Measurements from ENCODE around the gene BANP.

Gene BANP

DNA sequence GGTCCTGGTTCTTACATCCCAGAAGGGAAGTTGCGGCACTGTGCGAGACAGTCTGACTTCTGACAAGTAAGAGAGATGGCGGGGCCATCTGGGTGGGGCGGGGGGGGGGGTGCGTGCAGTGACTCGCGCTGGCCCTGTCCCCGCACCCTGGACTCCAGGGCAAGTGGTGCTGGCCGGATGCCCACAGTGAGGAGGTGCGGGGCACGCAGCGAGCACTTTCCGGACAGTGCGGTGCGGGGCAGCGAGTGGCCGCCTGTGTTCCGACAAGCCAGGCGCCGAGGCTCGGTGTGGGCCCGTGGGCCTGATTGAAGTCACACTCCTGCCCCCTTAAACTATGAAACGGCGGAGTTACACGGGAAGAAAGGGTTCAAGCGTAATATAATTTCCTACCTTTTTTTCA is 106.4 kb downstream of the BANP start:
- no peak overlapping the region for H3K4me3 ChIP-seq (ENCODE audit: low read depth, low read length)
- no peak overlapping the region for H3K9ac ChIP-seq (ENCODE audit: low read depth, low read length)
- no peaks in the 10 kb centered on the region for H3K4me1 ChIP-seq (ENCODE audit: control insufficient read depth, insufficient read depth, low read length)
- no peaks in the 10 kb centered on the region for H3K27me3 ChIP-seq (ENCODE audit: control insufficient read depth, insufficient read depth, low read length)
- H3K9me3 ChIP-seq (ENCODE audit: control insufficient read depth, insufficient read depth, low read length), result no peaks in the 10 kb centered on the region
- peaks cover 10% of the 10 kb centered on the region for H3K36me3 ChIP-seq (ENCODE audit: control insufficient read depth, insufficient read depth, low read length)

GRCh38 chr16:88058136-88058535 is 106.9 kb downstream of the BANP start:
- Histone ChIP-seq H3K36me3 (ENCODE audit: control insufficient read depth, insufficient read depth, low read length) (peaks cover 10% of the 10 kb centered on the region), H3K4me3 (ENCODE audit: low read depth, low read length) (no peak overlapping the region), H3K9me3 (ENCODE audit: control insufficient read depth, insufficient read depth, low read length) (no peaks in the 10 kb centered on the region), H3K27me3 (ENCODE audit: control insufficient read depth, insufficient read depth, low read length) (no peaks in the 10 kb centered on the region), H3K9ac (ENCODE audit: low read depth, low read length) (no peak overlapping the region), H3K4me1 (ENCODE audit: control insufficient read depth, insufficient read depth, low read length) (no peaks in the 10 kb centered on the region)

DNA sequence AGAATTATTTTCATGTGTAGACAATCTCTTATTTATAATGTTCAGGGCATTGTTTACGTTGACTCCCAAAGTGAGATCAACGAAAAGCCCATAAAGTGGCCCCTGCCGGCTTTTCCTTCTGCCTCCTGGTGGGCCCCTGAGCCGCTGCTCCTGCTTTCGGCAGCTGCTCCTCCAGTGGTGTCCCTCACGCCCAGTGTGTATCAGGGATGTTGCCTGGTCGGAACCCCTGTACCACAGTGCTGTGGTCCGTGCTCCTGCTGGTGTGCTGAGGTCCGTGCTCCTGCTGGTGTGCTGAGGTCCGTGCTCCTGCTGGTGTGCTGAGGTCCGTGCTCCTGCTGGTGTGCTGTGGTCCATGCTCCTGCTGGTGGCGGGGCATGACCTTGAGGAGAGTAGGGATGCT is 107.6 kb downstream of the BANP start:
- H3K4me3 ChIP-seq (ENCODE audit: low read depth, low read length), result no peak overlapping the region
- H3K9me3 ChIP-seq (ENCODE audit: control insufficient read depth, insufficient read depth, low read length), result no peaks in the 10 kb centered on the region
- no peaks in the 10 kb centered on the region for H3K27me3 ChIP-seq (ENCODE audit: control insufficient read depth, insufficient read depth, low read length)
- H3K36me3 ChIP-seq (ENCODE audit: control insufficient read depth, insufficient read depth, low read length), result peaks cover 15% of the 10 kb centered on the region
- H3K9ac ChIP-seq (ENCODE audit: low read depth, low read length), result no peak overlapping the region
- no peaks in the 10 kb centered on the region for H3K4me1 ChIP-seq (ENCODE audit: control insufficient read depth, insufficient read depth, low read length)

- Histone ChIP-seq H3K36me3 (ENCODE audit: control insufficient read depth, insufficient read depth, low read length) (peaks cover 15% of the 10 kb centered on the region), H3K27me3 (ENCODE audit: control insufficient read depth, insufficient read depth, low read length) (no peaks in the 10 kb centered on the region), H3K9ac (ENCODE audit: low read depth, low read length) (no peak overlapping the region), H3K4me3 (ENCODE audit: low read depth, low read length) (no peak overlapping the region), H3K9me3 (ENCODE audit: control insufficient read depth, insufficient read depth, low read length) (no peaks in the 10 kb centered on the region), H3K4me1 (ENCODE audit: control insufficient read depth, insufficient read depth, low read length) (no peaks in the 10 kb centered on the region)
These were observed 108.6 kb downstream of the BANP start for GRCh38 chr16:88059701-88060386.

- no peaks in the 10 kb centered on the region for H3K27me3 ChIP-seq (ENCODE audit: control insufficient read depth, insufficient read depth, low read length)
- no peak overlapping the region for H3K9ac ChIP-seq (ENCODE audit: low read depth, low read length)
- H3K9me3 ChIP-seq (ENCODE audit: control insufficient read depth, insufficient read depth, low read length), result no peaks in the 10 kb centered on the region
- peaks cover 15% of the 10 kb centered on the region for H3K36me3 ChIP-seq (ENCODE audit: control insufficient read depth, insufficient read depth, low read length)
- no peak overlapping the region for H3K4me3 ChIP-seq (ENCODE audit: low read depth, low read length)
- no peaks in the 10 kb centered on the region for H3K4me1 ChIP-seq (ENCODE audit: control insufficient read depth, insufficient read depth, low read length)
These were observed 109.4 kb downstream of the BANP start for GRCh38 chr16:88060524-88061219.

DNA sequence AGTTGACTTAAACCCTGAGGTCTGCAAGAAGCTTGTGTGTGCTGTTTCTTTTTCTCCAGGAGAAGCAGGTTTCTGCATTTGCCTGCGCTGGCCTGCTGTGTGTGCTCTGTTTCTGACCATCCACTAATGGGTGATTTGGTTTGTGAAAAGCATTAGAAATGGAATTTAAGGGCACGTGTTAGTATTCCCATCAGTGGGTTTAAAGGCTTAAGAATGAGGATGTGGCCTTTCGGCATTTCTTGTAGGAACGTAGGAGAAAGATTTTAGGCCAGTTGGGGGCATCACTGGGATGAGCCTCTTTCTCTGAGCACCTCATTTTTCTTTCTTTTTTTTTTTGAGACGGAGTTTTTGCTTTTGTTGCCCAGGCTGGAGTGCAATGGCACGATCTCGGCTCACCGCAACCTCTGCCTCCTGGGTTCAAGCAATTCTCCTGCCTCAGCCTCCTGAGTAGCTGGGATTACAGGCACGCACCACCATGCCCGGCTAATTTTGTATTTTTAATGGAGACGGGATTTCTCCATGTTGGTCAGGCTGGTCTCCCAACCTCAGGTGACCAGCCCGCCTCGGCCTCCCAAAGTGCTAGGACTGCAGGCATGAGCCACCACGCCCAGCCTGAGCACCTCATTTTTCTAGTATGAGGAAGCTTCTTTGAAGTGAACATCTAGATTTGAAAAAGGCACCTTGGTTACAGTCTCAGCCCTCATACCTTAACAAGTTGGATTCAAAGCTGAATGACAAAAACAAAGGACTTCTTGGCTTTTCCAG is 110.3 kb downstream of the BANP start:
- Histone ChIP-seq H3K36me3 (ENCODE audit: control insufficient read depth, insufficient read depth, low read length) (peaks cover 15% of the 10 kb centered on the region), H3K4me1 (ENCODE audit: control insufficient read depth, insufficient read depth, low read length) (no peaks in the 10 kb centered on the region), H3K9me3 (ENCODE audit: control insufficient read depth, insufficient read depth, low read length) (no peaks in the 10 kb centered on the region), H3K4me3 (ENCODE audit: low read depth, low read length) (no peak overlapping the region), H3K9ac (ENCODE audit: low read depth, low read length) (no peak overlapping the region), H3K27me3 (ENCODE audit: control insufficient read depth, insufficient read depth, low read length) (no peaks in the 10 kb centered on the region)

GRCh38 chr16:88062341-88063210 is 111.3 kb downstream of the BANP start:
- Histone ChIP-seq H3K4me1 (ENCODE audit: control insufficient read depth, insufficient read depth, low read length) (no peaks in the 10 kb centered on the region), H3K9ac (ENCODE audit: low read depth, low read length) (no peak overlapping the region), H3K9me3 (ENCODE audit: control insufficient read depth, insufficient read depth, low read length) (no peaks in the 10 kb centered on the region), H3K27me3 (ENCODE audit: control insufficient read depth, insufficient read depth, low read length) (no peaks in the 10 kb centered on the region), H3K36me3 (ENCODE audit: control insufficient read depth, insufficient read depth, low read length) (peaks cover 16% of the 10 kb centered on the region), H3K4me3 (ENCODE audit: low read depth, low read length) (no peak overlapping the region)

GRCh38 chr16:88063211-88063773 is 112.1 kb downstream of the BANP start:
- H3K9me3 ChIP-seq (ENCODE audit: control insufficient read depth, insufficient read depth, low read length), result no peaks in the 10 kb centered on the region
- H3K4me1 ChIP-seq (ENCODE audit: control insufficient read depth, insufficient read depth, low read length), result no peaks in the 10 kb centered on the region
- no peak overlapping the region for H3K9ac ChIP-seq (ENCODE audit: low read depth, low read length)
- H3K4me3 ChIP-seq (ENCODE audit: low read depth, low read length), result no peak overlapping the region
- H3K27me3 ChIP-seq (ENCODE audit: control insufficient read depth, insufficient read depth, low read length), result no peaks in the 10 kb centered on the region
- peaks cover 19% of the 10 kb centered on the region for H3K36me3 ChIP-seq (ENCODE audit: control insufficient read depth, insufficient read depth, low read length)

- Histone ChIP-seq H3K9me3 (ENCODE audit: control insufficient read depth, insufficient read depth, low read length) (no peaks in the 10 kb centered on the region), H3K9ac (ENCODE audit: low read depth, low read length) (no peak overlapping the region), H3K36me3 (ENCODE audit: control insufficient read depth, insufficient read depth, low read length) (peaks cover 17% of the 10 kb centered on the region), H3K4me1 (ENCODE audit: control insufficient read depth, insufficient read depth, low read length) (no peaks in the 10 kb centered on the region), H3K27me3 (ENCODE audit: control insufficient read depth, insufficient read depth, low read length) (no peaks in the 10 kb centered on the region), H3K4me3 (ENCODE audit: low read depth, low read length) (no peak overlapping the region)
These were observed 113.0 kb downstream of the BANP start for GRCh38 chr16:88064011-88064888.

- Histone ChIP-seq H3K9me3 (ENCODE audit: control insufficient read depth, insufficient read depth, low read length) (no peaks in the 10 kb centered on the region), H3K9ac (ENCODE audit: low read depth, low read length) (no peak overlapping the region), H3K4me1 (ENCODE audit: control insufficient read depth, insufficient read depth, low read length) (no peaks in the 10 kb centered on the region), H3K36me3 (ENCODE audit: control insufficient read depth, insufficient read depth, low read length) (peaks cover 12% of the 10 kb centered on the region), H3K4me3 (ENCODE audit: low read depth, low read length) (no peak overlapping the region), H3K27me3 (ENCODE audit: control insufficient read depth, insufficient read depth, low read length) (no peaks in the 10 kb centered on the region)
These were observed 113.9 kb downstream of the BANP start for GRCh38 chr16:88064889-88065746.

All from iPS-15b (cell line).